HG02798 (cell line): ENCODE results near the gene KL.
A peak's percentile ranks its signal among the peaks of the same experiment; 100 is the strongest.

Experiments used
- ATAC-seq: cut with Tn5 transposase; IDR thresholded peaks from one replicate; pipeline ENCODE4 v1.9.1; 2021; ENCODE audit warnings: mild to moderate bottlenecking; ENCODE audit not compliant: unreplicated experiment, poor library complexity

KL gene

DNA sequence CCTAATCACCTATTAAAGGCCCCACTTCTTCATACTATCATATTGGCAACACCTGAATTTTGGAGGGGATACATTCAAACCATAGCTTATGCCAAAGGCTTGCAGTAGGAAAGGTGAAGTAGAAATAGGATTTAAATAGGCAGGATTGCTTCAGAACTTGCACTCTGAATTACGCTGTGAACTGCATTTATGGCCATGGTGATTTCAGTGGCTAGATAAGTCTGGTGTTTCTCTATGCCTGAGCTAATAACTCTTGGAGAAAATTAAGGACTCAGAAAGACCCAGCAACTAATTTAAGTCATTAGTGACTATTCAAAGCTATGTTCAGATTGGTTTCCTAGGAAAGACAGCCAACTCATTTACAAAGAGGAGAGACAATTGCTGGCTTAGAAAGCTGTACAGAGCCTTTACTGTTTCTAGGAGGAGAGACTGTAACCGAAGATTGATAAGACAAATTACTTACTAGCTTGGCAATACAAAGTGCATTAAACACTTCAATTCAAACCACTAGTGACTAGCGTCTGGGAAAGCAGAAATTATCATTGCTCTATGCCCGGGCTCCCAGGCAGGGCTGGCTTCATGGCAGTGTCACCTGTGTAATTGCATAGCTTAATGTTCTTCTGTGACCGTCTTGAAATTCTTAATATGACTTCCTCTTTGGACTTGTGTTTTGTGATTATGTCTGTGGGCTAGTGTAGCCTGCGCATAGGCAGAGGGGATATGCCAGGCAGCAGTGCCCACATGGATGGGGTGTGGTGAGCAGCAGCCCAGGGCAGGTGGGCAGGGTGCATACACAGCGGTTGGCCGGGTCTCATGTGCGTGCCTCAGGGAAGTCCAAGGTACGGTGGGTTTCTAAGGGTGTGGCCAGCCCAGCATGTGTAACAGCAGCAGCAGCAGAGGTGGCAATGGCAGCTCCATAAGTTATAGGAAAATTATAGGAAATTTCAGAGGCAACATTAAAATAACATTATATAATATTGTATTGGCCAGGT, 60.1 kb downstream of the KL start:
- no peak for ATAC-seq

DNA sequence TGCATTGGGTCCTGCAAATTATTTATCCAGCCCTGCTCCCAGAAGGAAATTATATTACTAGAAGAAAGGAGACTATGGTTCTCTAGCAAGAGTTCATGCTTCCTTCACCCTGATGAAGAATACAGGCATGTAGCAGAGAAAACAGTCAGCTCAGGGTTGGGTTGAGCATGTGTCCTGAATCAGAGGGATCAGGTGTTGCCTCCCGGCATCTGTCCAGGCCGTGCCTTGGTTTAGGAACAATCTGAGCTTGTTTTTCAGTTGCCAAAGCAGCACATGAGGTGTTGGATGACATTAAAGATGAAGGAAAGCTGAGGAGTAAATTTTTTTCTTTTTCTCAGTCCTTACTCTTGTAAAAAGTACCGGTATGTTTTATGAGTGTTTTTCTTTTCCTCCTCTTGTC, 62.0 kb downstream of the KL start:
- no peak for ATAC-seq

DNA sequence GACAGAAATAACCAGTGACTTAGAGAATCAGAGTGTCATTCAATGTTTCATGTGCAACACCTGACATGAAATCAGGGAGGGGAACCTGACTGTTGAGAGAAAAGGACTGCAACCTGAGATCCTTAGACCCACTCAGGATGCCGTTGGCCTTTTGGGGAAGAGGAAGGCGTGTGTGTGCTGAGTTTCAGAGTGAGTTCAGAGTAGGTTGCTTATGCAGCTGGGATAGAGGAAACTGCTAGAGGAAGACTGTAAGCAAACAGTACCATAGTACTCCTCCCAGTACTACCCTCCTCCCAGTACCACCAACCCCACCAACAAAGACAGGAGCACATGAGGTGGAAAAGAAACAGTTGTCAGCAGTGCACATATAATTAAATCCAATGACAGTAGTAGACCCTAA, 63.7 kb downstream of the KL start:
- ATAC-seq: no peak

DNA sequence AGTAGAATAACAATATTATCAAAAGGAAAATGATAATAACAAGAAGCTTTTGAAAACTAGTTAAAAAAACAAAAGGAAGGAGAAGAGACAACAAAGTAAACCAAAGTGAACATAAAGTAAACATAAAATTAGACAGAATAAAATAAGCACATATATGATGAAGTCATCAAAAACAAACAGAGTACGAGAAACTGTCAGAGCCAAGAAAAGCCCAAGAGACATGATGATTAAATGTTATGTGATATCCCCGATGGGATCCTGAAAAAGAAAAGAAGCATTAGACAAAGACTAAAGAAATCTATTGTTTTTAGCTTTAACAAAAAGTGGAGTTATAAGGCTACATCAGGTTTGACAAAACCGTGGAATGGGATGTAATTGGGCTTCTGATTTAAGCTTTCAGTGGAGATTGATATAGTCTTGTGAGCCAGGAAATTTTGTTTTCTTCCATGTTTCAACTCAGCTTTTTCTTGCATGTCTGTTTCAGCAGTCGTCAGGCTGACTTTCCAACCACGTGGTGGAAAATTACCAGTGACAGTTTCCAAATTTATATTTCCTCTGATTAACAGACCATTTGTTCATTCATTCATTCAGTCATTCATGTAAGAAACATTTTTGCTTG, 64.9 kb downstream of the KL start:
- no peak for ATAC-seq

DNA sequence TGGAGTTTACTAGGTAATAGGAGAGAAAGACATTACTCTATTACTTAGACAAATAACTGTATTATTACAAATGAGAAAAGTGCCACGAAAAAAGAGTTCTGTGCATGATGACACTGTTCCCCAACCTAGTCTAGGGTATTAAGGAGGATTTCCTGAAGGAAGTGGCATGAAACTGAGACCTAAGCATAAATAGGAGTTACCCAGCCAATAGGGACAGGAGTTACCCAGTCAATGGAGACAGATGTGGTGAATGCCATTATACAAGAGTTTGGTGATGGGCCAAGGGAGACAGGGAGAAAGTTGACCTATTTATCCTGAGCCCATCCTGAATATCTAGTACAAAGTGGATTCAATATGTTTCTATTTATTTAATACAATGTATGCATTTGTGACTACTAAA, 65.4 kb downstream of the KL start:
- no peak for ATAC-seq

DNA sequence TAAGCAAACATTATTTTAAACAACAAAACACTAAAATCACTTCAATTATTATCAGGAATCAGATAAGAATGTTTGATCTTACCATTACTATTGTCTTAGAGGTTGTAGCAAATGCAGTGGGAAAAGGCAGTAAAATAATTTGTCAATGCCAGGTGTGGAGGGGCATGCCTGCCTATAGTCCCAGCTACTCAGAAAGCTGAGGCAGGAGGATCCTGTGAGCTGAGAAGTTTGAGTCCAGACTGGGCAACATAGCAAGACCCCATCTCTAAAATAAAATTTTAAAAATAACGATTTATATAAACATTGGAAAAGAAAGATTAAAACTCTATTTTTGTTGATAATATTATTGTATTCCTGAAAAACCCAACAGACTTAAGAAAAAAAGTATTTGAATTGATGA, 66.8 kb downstream of the KL start:
- ATAC-seq: no peak

DNA sequence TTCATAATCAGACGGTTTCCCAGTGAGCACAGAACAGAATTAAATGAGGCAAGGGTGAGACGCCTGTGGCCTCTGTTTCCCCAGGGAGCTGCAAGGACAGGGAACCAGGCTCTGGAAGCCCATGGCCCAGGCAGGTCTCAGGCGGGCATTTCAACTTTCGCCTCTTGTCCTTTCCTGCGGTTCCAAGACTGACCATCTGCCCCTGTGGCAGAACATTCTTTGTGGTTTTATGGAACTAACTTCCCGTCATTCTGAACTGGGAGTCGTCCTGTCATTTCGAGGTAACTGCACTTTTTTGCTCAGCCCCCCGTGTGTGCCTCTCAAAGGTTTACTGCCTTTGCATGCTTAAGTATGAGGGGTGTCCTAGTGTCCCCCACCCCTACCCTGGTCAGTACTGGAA, 70.9 kb downstream of the KL start:
- ATAC-seq: no peak

DNA sequence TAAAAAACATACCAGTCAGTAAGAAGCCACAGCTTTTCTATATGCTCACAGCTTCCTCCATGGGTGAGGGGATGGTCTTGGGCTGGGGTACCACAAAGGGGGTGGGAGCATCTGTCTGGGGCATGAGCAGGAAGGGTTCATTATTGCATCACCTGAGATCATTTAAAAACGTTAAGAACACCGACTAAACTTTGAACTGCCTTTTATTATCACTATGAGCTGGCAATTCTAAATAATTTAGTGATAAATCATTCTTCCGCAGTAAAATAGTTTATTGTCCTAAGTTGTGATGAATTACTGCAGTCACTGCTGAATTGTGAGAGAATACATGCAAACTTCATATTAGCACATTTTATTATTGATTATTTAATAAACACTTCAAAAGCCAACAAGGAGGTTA, 71.6 kb downstream of the KL start:
- no peak for ATAC-seq

DNA sequence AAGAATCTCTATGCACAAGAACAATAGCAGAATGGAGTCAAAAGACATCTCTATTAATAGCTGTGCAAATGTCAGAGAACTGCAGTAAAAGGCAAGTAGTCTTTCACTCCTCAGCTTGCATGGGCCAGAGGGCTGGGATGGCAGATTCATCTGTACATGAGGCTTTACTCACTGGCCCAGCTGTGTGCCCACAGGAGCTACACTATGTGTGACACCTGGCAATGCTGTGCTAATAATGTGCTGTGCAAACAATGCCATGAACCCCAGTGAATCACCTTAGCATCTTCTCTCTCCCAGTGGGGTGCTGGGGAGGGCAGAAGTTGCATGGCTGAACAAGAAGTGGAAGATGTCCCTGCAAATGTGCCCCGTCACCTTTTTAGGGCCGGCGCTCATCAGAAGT, 73.1 kb downstream of the KL start:
- ATAC-seq: no peak

DNA sequence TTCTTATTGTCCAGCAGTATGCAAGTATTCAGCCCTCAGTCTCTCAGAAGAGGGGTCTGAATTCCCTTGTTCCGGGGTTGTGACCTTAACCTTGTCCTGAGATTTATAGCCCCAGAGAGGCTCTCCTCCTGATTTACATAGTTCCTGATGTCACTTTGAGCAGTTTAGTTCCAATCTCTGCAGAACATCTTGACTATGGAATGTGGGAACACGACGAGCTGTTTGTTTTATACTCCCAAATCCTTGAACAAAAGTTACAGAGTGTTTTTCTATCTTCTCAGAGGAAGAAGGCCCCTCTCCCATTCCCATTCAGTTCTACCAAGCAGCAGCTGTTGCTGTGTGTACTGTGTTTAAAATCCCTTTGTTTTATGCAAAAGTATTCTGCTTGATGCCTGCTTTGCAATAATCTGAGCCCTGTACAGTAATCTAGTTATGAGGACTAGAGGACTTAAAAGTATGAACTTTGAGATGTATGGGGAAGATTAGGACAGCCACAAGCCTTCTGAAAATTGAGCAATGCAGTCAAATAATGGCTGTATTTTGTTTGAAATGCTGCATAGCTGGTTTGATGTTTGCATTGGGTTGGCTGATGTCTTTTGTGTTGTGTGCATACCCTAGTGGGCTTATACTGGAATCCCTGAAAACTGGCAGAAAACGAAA, 74.7 kb downstream of the KL start:
- no peak for ATAC-seq

DNA sequence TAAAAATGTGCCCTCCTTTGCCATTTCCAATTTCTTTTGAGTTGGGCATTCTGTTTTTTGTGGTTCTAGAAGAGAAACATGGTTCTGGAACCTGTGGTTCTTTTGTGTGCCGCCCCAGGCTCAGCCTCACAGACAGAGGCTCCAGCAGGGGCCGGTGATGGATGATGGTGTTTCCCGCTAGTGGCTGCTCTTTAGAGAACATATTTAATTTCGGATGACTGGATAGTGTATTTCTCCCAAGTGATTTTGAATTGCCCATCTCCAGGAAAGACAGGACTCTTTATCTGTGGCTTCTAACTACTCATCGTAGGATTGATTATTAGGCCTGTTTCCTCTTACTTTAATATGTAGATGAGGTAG, 75.2 kb downstream of the KL start:
- no peak for ATAC-seq

DNA sequence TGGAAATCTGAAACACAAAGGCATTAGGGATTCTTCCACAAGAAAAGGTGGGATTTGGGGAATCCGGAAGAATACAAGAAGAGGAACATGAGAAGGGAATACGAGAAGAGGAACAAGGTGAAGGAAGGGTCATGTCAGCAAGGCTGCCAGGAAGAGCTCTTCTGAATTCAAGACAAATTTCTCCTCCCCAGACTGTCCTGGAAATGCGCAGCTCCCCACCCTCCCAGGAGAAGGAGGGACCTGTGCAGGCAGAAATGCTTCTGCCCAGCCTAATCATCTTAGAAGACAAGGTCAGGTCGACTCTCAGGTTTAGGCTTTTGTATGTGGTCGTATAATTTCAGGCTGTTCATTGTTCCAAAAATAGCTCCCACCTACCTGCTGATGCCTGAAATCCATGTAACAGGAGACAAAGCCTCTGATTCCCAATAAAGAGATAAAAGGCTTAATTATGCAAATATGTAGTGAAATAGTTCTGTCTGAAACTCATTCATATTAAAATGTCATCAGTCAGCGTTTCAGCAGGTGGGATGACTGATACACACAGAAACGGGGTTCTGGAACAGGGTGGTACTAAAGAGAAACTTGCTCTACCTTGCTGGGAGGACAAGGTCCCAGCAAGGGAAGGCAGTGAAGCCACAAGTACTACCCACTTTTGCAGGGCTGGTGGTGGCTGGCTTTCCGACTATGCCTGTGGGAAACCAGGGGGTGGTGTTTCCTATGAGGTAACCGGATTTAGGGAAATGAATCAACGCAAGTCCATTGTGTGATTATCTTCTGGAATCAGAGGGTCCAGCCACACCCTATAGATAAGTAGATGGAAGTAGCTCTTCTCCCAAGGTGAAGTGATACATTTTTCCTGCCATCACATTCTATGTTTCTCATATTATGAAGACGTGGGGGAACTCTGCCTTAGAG, 76.1 kb downstream of the KL start:
- ATAC-seq: no peak

DNA sequence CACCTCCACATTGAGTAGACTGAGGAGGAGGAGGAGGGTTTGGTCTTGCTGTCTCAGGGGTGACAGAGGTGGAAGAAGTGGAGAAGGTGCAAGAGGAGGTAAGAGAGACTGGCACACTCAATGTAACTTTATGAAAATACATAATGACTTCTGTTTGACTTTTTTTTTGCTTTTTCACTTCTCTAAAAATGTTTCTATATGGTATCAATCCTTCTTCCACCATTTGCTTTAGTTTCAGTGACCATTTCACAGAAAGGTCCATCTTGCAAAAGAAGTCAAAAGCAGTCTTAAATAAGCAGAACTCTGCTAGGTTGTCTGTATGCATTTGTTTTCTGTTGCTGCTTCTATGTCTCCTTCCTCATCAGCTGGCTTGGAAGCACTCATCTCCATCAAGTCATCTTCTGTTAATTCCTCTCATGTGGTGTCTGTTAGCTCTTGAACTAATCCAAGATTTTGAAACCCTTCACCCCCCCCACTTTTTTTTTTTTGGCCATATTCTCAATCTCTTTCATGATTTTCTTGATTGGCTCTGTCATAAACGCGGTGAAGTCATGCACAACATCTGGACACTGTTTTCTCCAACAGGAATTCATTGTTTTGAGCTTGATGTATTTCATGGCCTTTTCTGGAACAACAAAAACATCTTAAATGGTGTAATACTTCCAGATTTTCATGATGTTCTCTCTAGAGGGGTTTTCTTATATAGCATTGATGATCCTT, 80.8 kb downstream of the KL start:
- no peak for ATAC-seq

DNA sequence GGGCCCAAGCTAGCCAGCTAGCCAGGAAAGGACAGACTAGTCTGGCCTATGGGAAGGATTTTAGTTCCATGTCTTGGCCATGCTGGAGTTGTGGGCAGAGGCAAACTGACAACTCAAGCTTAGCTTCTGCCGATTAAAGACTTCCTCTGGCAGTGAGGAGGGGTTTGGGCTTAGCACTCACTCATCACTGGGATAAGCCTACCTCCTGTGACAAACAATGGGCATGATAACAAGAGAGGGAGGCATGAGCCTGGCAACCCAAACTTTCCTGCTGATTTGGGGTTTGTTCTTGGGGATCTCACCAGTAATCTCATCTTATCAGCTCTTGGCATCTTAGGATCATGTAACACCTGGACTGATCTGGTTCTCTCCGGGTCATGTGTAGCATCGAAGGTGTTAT, 83.6 kb downstream of the KL start:
- ATAC-seq: no peak

DNA sequence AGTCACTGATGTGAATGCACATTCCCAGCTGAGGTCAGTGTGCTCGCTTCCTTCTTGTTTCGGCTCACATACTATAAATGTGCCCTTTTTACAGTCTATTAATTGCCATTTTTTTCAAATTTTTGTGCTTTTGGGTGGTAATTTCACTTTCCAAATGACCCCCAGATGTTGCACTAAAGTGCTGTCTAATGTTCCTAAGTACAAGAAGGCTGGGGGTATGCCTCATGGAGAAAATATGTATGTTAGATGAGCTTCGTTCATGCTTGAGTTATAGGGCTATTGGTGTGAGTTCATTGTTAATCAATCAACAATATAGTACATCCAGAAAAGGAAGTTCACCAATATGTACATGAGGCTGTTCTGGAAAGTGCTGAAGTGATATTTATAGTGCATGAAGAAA, 84.7 kb downstream of the KL start:
- no peak for ATAC-seq

DNA sequence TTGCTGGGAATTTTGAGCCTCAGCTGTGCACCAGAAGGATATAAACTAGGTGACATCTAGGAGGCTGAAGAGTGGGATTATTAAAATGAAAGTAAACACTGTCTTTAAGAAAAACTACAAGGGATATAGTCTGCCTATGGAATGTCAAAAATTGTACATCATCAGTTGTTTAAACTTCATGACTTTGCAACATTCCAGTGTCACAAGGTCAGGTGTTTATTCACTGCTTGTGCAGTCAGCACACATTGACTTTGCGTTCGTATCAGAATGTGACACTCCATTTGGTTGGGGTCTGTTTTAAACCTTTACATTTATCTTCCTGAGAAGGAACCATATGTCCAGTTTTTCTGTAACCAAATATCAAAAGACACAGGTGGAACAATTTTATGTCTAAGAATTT, 85.6 kb downstream of the KL start:
- ATAC-seq: no peak

DNA sequence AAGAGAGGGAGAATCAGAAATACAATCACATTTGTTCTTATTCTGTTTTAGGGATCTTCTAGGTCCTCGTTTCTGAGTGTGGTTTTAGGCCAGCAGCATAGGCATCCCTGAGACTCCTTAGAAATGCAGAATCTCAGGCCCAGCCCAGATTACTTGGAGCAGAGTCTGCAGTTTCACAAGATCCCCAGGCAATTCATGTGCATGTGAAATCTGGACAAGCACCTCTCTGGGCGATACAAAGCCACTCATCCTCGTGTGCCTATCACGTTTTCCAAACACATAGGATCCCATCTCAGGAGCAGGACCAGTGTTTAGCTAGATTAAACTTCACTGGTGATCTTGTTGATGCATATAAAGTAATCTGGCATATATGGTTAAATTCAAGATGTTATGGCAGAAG, 87.2 kb downstream of the KL start:
- ATAC-seq: no peak

DNA sequence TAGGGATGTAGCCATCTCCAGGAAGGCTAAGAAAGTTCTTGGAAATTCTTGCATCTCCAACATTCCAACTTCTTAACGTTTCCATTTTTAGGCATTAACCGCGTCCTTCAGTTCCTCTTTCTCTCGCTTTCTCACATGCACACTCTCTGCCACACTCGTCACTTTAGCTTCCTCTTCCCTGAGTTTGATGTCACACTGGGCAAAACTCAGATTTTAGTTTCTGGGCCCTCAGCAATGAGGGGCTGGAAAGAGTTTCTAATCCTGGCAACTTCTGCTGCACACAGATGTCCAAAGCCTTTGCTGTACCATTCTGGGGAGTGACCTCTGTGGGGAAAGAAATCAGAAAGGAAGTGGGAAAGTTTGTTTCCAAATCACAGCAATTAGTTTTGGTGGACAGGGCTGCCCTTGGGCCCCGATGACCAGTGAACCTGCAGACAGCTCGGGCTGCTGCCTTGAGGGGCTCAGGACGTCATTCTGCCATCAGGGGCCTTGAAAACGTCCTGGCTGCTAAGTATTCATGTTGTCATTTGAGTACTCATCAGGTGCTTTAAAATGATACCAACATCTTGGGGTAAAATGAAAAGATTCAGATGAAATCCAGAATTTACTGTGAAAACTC, 89.3 kb downstream of the KL start:
- ATAC-seq: no peak

DNA sequence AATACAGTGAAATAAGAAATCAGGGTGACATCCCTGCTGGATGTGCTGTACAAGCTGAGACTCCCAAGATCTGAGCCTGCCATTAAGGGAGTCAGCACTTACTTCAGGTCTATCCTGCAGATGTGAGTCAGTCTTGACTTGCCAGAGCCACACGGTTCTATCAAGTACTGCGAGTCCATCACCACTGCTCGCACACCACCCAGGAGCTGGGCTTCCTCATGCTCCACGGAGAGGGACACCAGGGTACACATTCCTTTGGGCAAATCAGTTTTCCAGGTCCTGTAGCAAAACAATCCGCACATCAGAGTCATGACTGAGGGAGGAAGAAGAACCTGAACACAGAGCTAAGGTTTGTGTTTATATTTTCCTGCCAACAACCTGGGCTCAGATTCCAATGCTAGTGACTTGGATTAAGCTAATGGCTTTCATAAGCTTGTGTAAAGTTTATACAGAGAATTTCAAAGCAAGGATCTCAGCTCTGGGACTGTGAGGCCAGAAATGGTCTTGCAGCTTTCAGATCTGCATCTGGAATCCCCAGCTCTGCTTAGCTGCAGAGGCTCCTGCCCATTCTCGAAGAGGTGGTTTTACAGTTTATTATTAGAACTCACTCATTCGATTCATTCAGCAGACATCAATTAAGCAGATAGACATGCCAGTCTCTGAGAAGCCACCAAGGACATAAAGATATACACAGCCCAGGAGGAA, 90.6 kb downstream of the KL start:
- peak; percentile 27 for ATAC-seq
